GM12874 (cell line): ENCODE measurements around the gene SLC17A7.

Experiments used
- TF ChIP-seq, protein P1 (sequence below): IDR thresholded peaks from 2 replicates; pipeline ENCODE4 v1.5.1; 2011; ENCODE audit warnings: low read depth, mild to moderate bottlenecking, control low read depth, low read length, moderate library complexity; ENCODE audit not compliant: insufficient read depth

SLC17A7 gene

DNA sequence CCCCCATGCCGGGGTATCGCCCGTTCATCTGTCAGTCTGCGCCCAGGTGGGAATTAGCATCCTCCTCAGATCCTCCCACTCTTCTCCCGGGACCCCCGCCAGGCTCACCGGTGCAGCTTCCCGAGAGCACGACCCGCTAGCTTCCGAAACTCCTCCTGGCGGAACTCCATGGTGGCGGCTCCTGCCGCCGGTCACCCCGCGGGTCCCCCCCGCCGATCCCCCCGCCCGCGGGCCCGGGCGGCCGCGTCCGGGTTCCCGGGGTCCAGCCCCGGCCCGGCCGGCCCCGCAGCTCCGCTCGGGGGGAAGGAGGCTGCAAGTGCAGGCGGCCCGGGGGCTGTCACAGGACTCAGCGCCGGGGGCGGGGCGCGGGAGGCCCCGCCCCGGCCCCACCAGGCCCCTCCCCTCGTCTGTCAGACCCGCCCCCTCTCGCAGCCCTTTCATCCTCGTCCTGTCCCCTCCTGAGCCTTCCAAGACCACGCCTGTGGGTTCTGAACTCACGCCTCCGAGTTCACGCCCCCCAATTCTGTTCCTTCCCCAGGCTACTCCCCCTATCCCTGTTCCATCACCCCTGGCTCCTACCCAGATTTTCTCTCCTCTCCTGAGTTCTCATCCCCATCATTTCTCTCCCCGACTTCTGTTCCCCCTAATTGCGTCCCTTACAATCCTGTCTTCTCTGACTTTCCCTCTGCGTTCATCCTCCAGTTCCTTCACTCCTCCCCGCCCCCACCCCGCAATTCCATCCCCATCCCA lies at the start of gene SLC17A7:
SLC17A7 (minus strand) TSS at position 318 of the 750 bp plus-strand sequence; CDS start at position 170, 148 bp downstream.
- TF ChIP-seq, protein P1, sequence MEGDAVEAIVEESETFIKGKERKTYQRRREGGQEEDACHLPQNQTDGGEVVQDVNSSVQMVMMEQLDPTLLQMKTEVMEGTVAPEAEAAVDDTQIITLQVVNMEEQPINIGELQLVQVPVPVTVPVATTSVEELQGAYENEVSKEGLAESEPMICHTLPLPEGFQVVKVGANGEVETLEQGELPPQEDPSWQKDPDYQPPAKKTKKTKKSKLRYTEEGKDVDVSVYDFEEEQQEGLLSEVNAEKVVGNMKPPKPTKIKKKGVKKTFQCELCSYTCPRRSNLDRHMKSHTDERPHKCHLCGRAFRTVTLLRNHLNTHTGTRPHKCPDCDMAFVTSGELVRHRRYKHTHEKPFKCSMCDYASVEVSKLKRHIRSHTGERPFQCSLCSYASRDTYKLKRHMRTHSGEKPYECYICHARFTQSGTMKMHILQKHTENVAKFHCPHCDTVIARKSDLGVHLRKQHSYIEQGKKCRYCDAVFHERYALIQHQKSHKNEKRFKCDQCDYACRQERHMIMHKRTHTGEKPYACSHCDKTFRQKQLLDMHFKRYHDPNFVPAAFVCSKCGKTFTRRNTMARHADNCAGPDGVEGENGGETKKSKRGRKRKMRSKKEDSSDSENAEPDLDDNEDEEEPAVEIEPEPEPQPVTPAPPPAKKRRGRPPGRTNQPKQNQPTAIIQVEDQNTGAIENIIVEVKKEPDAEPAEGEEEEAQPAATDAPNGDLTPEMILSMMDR = no peak

DNA sequence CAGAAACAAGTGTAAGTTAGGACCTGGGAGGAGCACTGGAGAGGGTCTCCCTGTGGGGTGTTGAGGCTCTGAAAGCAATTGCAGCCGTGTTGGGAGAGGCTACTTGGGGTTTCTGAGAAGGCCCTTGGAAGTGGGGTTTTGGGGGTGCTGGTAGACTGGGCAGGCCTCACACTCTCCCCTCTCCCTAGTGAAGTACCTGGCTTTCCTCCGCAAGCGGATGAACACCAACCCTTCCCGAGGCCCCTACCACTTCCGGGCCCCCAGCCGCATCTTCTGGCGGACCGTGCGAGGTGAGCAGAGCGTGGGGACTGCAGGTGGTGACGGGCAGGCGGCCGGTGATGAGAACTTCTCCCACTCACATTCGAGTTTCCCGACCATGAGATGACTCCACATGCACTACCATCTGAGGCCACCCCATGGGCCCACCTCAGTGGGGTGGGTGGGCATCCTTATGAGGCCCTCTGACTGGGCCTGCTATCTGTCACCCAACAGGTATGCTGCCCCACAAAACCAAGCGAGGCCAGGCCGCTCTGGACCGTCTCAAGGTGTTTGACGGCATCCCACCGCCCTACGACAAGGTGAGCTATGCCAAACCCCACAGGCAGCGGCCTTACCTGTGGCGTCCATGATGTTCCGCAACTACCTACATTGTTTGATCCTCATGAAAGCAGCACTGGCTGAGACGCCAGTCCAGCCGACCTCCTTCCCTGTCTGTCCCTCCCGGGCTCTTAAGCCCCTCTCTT lies 49.1 kb upstream of the SLC17A7 start:
- TF ChIP-seq, protein P1 = no peak

DNA sequence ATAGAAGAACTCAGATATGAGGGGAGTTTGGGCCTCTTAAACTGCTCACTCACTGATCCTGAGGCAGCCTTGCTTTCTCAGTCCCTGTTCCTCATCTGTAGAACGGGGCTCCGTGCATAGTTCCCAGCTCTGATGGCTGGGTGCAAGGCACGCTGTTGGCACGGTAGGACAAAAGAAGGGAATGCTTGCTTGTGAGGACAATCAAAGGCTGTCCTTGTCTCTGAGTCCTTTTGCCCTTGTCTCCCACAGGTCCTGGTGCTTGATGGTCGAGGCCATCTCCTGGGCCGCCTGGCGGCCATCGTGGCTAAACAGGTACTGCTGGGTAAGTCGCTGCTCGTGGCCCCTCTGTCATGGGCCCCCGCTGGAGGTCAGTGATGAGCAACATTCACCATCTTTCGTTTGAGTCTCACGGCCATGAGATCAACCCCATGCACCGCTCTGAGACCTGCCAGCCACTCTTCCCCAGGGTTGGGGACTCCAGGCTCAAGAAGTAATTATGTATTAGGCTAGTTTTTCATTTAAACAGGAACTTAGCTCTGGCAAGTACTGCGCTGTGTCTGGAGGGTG lies 48.4 kb upstream of the SLC17A7 start:
- TF ChIP-seq, protein P1 = peak; percentile 44

DNA sequence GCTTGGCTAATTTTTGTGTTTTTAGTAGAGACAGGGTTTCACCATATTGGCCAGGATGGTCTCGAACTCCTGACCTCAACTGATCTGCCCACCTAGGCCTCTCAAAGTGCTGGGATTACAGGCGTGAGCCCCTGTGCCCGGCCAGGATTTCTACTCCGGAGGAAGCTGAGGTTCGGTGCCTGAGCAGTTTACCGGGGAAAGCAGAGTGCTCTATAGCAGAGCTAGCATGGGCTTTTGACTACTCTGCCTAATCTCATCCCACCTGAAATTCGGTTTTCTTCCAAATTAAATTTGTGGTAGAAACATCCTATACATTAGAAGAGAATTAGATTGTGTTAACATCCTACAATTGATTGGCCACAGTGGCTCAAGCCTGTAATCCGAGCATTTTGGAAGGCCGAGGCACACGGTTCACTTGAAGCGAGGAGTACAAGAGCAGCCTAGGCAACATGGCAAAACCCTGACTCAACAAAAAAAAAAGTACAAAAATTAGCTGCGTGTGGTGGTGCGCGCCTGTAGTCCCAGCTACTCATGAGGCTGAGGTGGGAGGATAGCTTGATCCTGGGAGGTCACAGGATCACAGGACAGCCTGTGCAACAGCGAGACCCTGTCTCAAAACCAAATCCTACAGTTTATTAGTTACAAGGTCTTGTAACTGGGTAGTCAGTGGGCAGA lies 47.7 kb upstream of the SLC17A7 start:
- TF ChIP-seq, protein P1 = no peak

DNA sequence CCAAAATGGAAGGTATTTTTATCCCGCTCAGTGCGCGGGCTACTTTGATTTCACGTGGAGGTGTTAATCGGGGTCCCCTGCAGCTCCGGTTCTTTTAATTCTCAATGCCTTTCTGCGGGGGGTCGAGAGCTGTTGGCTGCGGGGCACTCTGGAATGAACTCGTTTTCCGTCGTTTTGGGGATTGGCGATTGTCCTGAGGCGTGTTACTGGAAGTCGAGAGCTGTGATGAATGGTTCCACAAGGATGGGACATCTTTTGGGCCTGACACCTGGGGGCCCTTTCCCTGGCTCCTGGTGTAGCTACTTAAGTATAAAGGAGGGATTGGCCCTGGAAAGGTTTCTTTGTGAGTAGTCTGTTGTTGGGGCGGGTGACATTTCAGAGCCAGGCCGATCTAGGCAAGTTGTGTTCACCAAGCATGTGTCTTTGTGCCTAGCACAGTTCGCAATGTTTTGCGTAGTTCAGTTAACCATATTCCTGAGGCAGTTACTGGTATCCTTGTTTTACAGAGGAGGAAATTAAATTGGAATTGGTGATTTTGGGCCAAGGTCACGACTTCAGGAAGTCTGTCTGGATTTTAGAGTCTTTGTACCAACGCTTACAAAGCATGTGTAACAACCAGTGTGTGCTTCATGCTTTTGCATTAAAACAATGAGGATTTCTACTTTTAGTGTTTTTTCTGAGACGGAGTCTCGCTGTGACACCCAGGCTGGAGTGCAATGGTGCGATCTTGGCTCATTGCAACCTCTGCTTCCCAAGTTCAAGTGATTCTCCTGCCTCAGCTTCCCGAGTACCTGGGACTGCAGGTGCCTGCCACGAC lies 46.9 kb upstream of the SLC17A7 start:
- TF ChIP-seq, protein P1 = no peak

DNA sequence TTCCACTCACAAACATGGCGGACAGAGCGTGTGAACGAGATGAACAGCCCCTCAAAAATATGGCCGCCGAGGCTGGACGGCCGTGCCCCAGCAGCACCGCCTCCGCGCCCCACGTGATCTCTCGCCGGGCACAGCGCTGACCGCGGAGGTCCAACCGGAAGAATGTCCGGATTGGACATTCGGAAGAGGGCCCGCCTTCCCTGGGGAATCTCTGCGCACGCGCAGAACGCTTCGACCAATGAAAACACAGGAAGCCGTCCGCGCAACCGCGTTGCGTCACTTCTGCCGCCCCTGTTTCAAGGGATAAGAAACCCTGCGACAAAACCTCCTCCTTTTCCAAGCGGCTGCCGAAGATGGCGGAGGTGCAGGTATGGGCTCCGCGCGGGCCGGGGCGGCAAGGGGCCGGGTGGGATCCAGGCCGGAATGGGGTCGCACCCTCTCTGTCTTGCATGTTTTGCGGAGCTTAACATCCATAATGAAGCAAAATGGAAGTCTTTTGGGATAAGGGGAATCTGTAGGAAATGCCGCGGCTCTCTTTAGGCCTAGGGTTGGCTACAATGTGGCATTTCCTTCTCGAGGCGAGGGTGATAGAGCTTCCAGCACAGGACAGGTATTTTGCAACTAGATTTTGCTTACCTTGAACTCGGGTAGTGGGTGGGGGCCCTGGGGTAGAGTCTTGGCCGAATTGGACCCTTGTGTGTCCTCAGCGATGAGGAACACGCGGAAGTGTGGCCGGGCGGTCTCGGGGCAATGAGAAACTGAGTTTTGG lies 46.1 kb upstream of the SLC17A7 start, which contains the start of gene RPL13A:
RPL13A (plus strand) TSS at position 332 of the 769 bp plus-strand sequence; CDS start at position 354, 22 bp downstream.
- TF ChIP-seq, protein P1 = no peak
